HEK293 (cell line): ENCODE measurements around the gene SPAG8.

Source experiments
- CTCF ChIA-PET: fragments of 350-600 bp; formaldehyde crosslinking; extraction: SDS; loops from one replicate; lab custom pipeline; 2021; ENCODE audit warnings: antibody characterized with exemption; lab: Yijun Ruan, JAX
- POLR2A ChIA-PET: fragments of 300-600 bp; formaldehyde crosslinking; extraction: SDS; loops from one replicate; lab custom pipeline; 2020; ENCODE audit warnings: antibody characterized with exemption, inconsistent platforms; lab: Yijun Ruan, JAX
- H3K27ac ChIP-seq: fragments of 200-500 bp; sonication (Bioruptor generic); 2 replicates; pipeline ENCODE4 v1.5.1; 2014; ENCODE audit warnings: low read depth, low read length, control low read depth, inconsistent platforms; ENCODE audit errors: extremely low read depth
- H3K36me3 ChIP-seq, 2 experiments: fragments of 200-500 bp in 1 of 2; sonication (Bioruptor generic) in 1 of 2; 1 replicate in 1 of 2; 2 replicates in 1 of 2; pipeline ENCODE4 v1.5.1; 2014 to 2017; ENCODE audit warnings: inconsistent platforms in 2 of 2, low read length in 2 of 2; ENCODE audit not compliant: control insufficient read depth in 2 of 2, insufficient read depth in 1 of 2
- H3K4me1 ChIP-seq: fragments of 200-500 bp; sonication (Bioruptor generic); 2 replicates; pipeline ENCODE4 v1.5.1; 2014; ENCODE audit warnings: mild to moderate bottlenecking, low read length, inconsistent platforms; ENCODE audit not compliant: control insufficient read depth, insufficient read depth
- H3K4me3 ChIP-seq: 2 replicates; pipeline ENCODE4 v1.5.1; 2011; ENCODE audit warnings: low read depth, mild to moderate bottlenecking, control low read depth, low read length, moderate library complexity
- H3K9me3 ChIP-seq: fragments of 200-500 bp; sonication (Bioruptor generic); 2 replicates; pipeline ENCODE4 v1.5.1; 2014; ENCODE audit warnings: low read depth, low read length, inconsistent platforms; ENCODE audit not compliant: control insufficient read depth, insufficient read depth
- AEBP2 ChIP-seq: fragments of 450-650 bp; formaldehyde crosslinking; IDR thresholded peaks from 2 replicates; pipeline ENCODE4 v1.5.1; 2016; ENCODE audit warnings: missing biosample characterization, missing genetic modification characterization, borderline replicate concordance
- INSM2 ChIP-seq: fragments of 450-650 bp; formaldehyde crosslinking; IDR thresholded peaks from 2 replicates; pipeline ENCODE4 v1.5.1; 2016; ENCODE audit warnings: missing biosample characterization, missing genetic modification characterization
- OVOL3 ChIP-seq: fragments of 450-650 bp; formaldehyde crosslinking; IDR thresholded peaks from 2 replicates; pipeline ENCODE4 v1.5.1; 2016; ENCODE audit warnings: missing biosample characterization, missing genetic modification characterization
- TSHZ1 ChIP-seq: fragments of 450-650 bp; formaldehyde crosslinking; IDR thresholded peaks from 2 replicates; pipeline ENCODE4 v1.5.1; 2016; ENCODE audit warnings: missing biosample characterization, missing genetic modification characterization, borderline replicate concordance
- ZBTB17 ChIP-seq: fragments of 450-650 bp; formaldehyde crosslinking; IDR thresholded peaks from 2 replicates; pipeline ENCODE4 v1.5.1; 2016; ENCODE audit warnings: missing biosample characterization, missing genetic modification characterization
- ZNF112 ChIP-seq: fragments of 450-650 bp; formaldehyde crosslinking; IDR thresholded peaks from 2 replicates; pipeline ENCODE4 v1.5.0; 2017; ENCODE audit warnings: missing biosample characterization, missing genetic modification characterization
- ZNF114 ChIP-seq: fragments of 450-650 bp; formaldehyde crosslinking; IDR thresholded peaks from 2 replicates; pipeline ENCODE4 v1.5.0; 2017; ENCODE audit warnings: missing biosample characterization, missing genetic modification characterization
- ZNF140 ChIP-seq: fragments of 450-650 bp; formaldehyde crosslinking; IDR thresholded peaks from 2 replicates; pipeline ENCODE4 v1.5.1; 2016; ENCODE audit warnings: missing biosample characterization, missing genetic modification characterization
- ZNF146 ChIP-seq: fragments of 450-650 bp; formaldehyde crosslinking; IDR thresholded peaks from 2 replicates; pipeline ENCODE4 v1.5.1; 2016; ENCODE audit warnings: missing biosample characterization, missing genetic modification characterization
- ZNF280D ChIP-seq: fragments of 450-650 bp; formaldehyde crosslinking; IDR thresholded peaks from 2 replicates; pipeline ENCODE4 v1.5.1; 2016; ENCODE audit warnings: missing biosample characterization, missing genetic modification characterization
- ZNF398 ChIP-seq: fragments of 450-650 bp; formaldehyde crosslinking; IDR thresholded peaks from 2 replicates; pipeline ENCODE4 v1.5.1; 2017; ENCODE audit warnings: missing biosample characterization, missing genetic modification characterization
- ZNF501 ChIP-seq: fragments of 450-650 bp; formaldehyde crosslinking; IDR thresholded peaks from 2 replicates; pipeline ENCODE4 v1.5.1; 2016; ENCODE audit warnings: missing biosample characterization, missing genetic modification characterization
- ZNF513 ChIP-seq: fragments of 450-650 bp; IDR thresholded peaks from 2 replicates; pipeline ENCODE4 v1.5.1; 2018; ENCODE audit warnings: missing biosample characterization, missing genetic modification characterization
- ZNF585B ChIP-seq: fragments of 450-650 bp; formaldehyde crosslinking; IDR thresholded peaks from 2 replicates; pipeline ENCODE4 v1.5.1; 2016; ENCODE audit warnings: missing biosample characterization, missing genetic modification characterization
- ZSCAN30 ChIP-seq: fragments of 450-650 bp; IDR thresholded peaks from 2 replicates; pipeline ENCODE4 v1.5.1; 2018; ENCODE audit warnings: missing biosample characterization, mild to moderate bottlenecking, missing genetic modification characterization, moderate library complexity
- ZXDB ChIP-seq: fragments of 450-650 bp; formaldehyde crosslinking; IDR thresholded peaks from 2 replicates; pipeline ENCODE4 v1.5.1; 2016; ENCODE audit warnings: missing biosample characterization, missing genetic modification characterization

Gene SPAG8

GRCh38 chr9:35856882-35857281 lies 44.8 kb upstream of the SPAG8 start:
- ChIA-PET CTCF (interaction anchor here (0.6 to 2.8 kb wide), 6 partner anchors 25 to 152 kb away, joined by 3 to 14 read pairs (median 4); partner anchors contain the start of genes FAM221B and TMEM8B), POLR2A (interaction anchor here (0.5 to 0.6 kb wide), 2 partner anchors 26 to 107 kb away, joined by 3 to 4 read pairs; no protein-coding TSS in a partner anchor)
- TF ChIP-seq ZNF501 (tag by site-specific recombination) (no peak), INSM2 (tag by site-specific recombination) (no peak), ZNF112 (tag by site-specific recombination) (no peak), ZXDB (tag by site-specific recombination) (no peak), ZNF146 (tag by site-specific recombination) (no peak), ZNF513 (no peak), ZNF140 (tag by site-specific recombination) (no peak), AEBP2 (tag by site-specific recombination) (no peak), ZSCAN30 (tag by site-specific recombination) (no peak), TSHZ1 (no peak), ZNF280D (tag by site-specific recombination) (no peak), ZNF114 (tag by site-specific recombination) (no peak), ZBTB17 (no peak), OVOL3 (tag by site-specific recombination) (no peak), ZNF398 (tag by site-specific recombination) (no peak), ZNF585B (no peak)
- no peaks in the 10 kb centered on the region for H3K36me3 ChIP-seq
- no peaks in the 10 kb centered on the region for H3K9me3 ChIP-seq
- H3K4me1 ChIP-seq: no peaks in the 10 kb centered on the region
- H3K27ac ChIP-seq: no peak overlapping the region
- no peak overlapping the region for H3K4me3 ChIP-seq
